Subcutaneous abdominal adipose tissue (tissue), 5 donors: ENCODE data around the gene ITCH.
"Not testable (repeated sequence)": the region's sequence is repeated elsewhere in the genome, so short reads cannot be mapped to it uniquely, and the experiment has no call there.

Source experiments
- H3K27ac ChIP-seq: one replicate; pipeline ENCODE4 v1.7.0; 2013; ENCODE audit warnings: low read depth, mild to moderate bottlenecking, inconsistent platforms, low read length, moderate library complexity
- H3K27me3 ChIP-seq, 5 donors: one replicate each; pipeline ENCODE4 v1.7.0; 2013; ENCODE audit warnings: low read length in 5 of 5, inconsistent platforms in 1 of 5; ENCODE audit not compliant: control insufficient read depth in 5 of 5, insufficient read depth in 4 of 5
- H3K36me3 ChIP-seq, 5 donors: one replicate each; pipeline ENCODE4 v1.7.0; 2013; ENCODE audit warnings: low read length in 5 of 5; ENCODE audit not compliant: control insufficient read depth in 5 of 5, insufficient read depth in 5 of 5
- H3K4me1 ChIP-seq, 5 donors: one replicate each; pipeline ENCODE4 v1.7.0; 2013; ENCODE audit warnings: low read length in 5 of 5, mild to moderate bottlenecking in 3 of 5, moderate library complexity in 1 of 5; ENCODE audit not compliant: control insufficient read depth in 5 of 5, insufficient read depth in 5 of 5
- H3K4me3 ChIP-seq, 5 donors: one replicate each; pipeline ENCODE4 v1.7.0; 2013; ENCODE audit warnings: low read length in 5 of 5, low read depth in 1 of 5
- H3K9ac ChIP-seq, 5 donors: one replicate each; pipeline ENCODE4 v1.7.0; 2013; ENCODE audit warnings: low read length in 5 of 5, mild to moderate bottlenecking in 4 of 5, moderate library complexity in 3 of 5
- H3K9me3 ChIP-seq, 5 donors: one replicate each; pipeline ENCODE4 v1.7.0; 2013; ENCODE audit warnings: low read length in 5 of 5; ENCODE audit not compliant: control insufficient read depth in 5 of 5
- donor health status: healthy.
- donor health status: healthy.
- donor health status: healthy.
- donor health status: healthy.
- donor health status: healthy.

The ITCH gene

DNA sequence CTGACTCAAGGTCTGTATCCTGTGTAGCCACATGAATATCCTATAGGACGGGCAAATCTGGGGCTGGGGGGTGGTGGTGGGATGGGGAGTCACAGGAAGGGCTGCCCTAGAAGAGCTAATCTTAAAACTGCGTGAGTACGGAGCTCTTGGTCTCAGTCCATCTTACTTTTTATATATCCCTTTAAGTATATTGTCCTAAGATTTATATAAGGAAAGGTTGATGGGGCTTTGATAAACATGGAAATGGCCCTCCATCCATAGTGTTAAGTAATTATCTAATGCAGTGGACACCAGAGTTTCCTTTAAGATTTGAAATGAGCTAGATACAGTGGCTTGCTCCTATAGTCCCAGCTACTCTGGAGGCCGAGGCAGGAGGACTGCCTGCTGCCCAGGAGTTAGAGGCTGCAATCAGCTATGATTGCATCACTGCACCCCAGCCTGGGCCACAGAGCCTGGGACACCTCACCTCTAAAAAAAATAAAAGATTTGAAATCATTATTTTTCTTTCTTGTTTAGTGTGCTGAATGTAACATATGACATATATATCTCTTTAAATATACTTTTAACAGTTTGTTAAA is 128.9 kb downstream of the ITCH start:
- Histone ChIP-seq H3K27ac (no peak overlapping the region), H3K4me1 (no peaks in the 10 kb centered on the region), H3K9me3 (no peaks in the 10 kb centered on the region), H3K36me3 (peaks cover 40 to 74% (median 65%) of the 10 kb centered on the region in 5 donors), H3K4me3 (no peak overlapping the region), H3K9ac (no peak overlapping the region), H3K27me3 (no peaks in the 10 kb centered on the region)

DNA sequence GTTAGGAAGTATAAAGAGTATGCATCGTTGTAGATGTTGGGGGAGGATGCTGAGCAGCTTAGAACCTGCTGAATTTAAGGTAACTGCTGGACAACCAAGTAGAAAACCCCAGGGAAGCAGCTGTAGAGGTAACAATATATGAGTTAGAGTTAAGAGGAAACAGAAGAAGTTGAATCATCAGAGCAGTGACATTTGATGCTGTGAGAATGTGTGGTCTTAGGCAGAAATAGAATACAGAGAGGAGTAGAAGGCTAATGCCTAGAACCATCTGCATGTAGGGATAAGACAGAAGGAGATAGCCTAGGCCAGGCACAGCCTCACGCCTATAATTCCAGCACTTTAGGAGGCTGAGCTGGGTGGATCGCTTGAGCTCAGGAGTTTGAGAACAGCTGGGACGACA is 130.6 kb downstream of the ITCH start:
- H3K9ac ChIP-seq = no peak overlapping the region
- H3K4me1 ChIP-seq = no peaks in the 10 kb centered on the region
- no peak overlapping the region for H3K27ac ChIP-seq
- no peaks in the 10 kb centered on the region for H3K27me3 ChIP-seq
- peaks cover 0 to 6% (median 2%) of the 10 kb centered on the region in 5 donors for H3K9me3 ChIP-seq
- H3K36me3 ChIP-seq = peaks cover 43 to 72% (median 66%) of the 10 kb centered on the region in 5 donors
- H3K4me3 ChIP-seq = no peak overlapping the region

GRCh38 chr20:34495307-34495706 is 132.2 kb downstream of the ITCH start:
- H3K36me3 ChIP-seq = peaks cover 35 to 58% (median 55%) of the 10 kb centered on the region in 5 donors

DNA sequence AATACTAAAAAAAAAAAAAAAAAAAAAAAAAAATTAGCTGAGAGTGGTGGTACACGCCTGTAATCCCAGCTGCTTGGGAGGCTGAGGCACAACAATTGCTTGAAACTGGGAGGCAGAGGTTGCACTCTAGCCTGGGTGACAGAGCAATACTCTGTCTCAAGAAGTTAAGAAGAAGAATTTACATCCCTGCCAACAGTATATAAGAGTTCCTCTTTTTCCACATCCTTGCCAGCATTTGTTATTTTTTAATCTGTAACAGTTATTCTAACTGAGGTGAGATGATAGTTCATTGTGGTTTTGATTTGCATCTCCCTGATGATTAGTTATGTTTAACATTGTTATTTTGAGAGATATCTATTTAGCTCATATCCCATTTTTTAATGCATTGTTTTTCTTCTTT is 132.8 kb downstream of the ITCH start:
- no peaks in the 10 kb centered on the region for H3K27me3 ChIP-seq
- H3K4me3 ChIP-seq = no peak overlapping the region
- peaks cover 0 to 9% (median 2%) of the 10 kb centered on the region in 5 donors for H3K9me3 ChIP-seq
- peaks cover 29 to 56% (median 52%) of the 10 kb centered on the region in 5 donors for H3K36me3 ChIP-seq
- H3K4me1 ChIP-seq = no peaks in the 10 kb centered on the region
- no peak overlapping the region for H3K9ac ChIP-seq
- H3K27ac ChIP-seq = no peak overlapping the region

More at GRCh38 chr20:34495307-34495706, 132.2 kb downstream of the ITCH start:
- no peak overlapping the region for H3K4me3 ChIP-seq
- H3K27ac ChIP-seq = no peak overlapping the region
- peaks cover 0 to 6% (median 2%) of the 10 kb centered on the region in 5 donors for H3K9me3 ChIP-seq
- no peaks in the 10 kb centered on the region for H3K4me1 ChIP-seq
- H3K9ac ChIP-seq = no peak overlapping the region
- no peaks in the 10 kb centered on the region for H3K27me3 ChIP-seq

DNA sequence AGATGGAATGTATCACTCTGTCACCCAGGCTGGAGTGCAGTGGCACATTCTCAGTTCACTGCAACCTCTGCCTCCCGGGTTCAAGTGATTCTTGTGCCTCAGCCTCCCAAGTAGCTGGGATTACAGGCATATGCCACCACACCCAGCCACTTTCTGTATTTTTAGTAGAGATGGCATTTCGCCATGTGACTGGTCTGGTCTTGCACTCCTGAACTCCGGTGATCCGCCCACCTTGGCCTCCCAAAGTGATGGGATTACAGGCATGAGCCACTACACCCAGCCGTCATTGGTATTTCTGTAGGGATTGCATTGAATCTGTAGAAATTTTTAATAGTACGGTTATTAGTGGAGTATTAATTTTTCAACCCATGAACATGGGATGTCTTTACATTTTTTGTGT is 134.5 kb downstream of the ITCH start:
- Histone ChIP-seq H3K36me3 (peaks cover 20 to 52% (median 40%) of the 10 kb centered on the region in 5 donors), H3K9me3 (peaks cover 0 to 10% (median 2%) of the 10 kb centered on the region in 5 donors)
- H3K9ac ChIP-seq, H3K27me3 ChIP-seq, H3K4me1 ChIP-seq, H3K27ac ChIP-seq, H3K4me3 ChIP-seq: not testable (repeated sequence)

GRCh38 chr20:34500823-34501222 is 137.8 kb downstream of the ITCH start:
- H3K36me3 ChIP-seq = peaks cover 13 to 47% (median 29%) of the 10 kb centered on the region in 5 donors
- H3K4me3 ChIP-seq = no peak overlapping the region

DNA sequence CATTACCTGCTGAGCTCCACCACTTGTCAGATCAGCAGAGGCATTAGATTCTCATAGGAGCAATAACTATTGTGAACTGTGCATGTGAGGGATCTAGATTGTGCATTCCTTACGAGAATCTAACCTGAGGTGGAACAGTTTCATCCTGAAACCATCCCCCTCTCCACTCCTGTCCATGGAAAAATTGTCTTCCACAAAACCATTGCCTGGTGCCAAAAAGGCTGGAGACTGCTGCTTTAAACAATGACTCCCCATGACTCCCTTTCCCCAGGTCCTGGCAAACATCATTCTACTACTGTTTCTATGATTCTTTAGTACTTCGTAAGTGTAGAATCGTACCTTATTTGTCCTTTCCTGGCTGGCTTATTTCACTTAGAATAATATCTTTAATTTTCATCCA is 143.4 kb downstream of the ITCH start:
- no peak overlapping the region for H3K27ac ChIP-seq
- H3K9ac ChIP-seq = no peak overlapping the region
- peaks cover 21 to 52% (median 29%) of the 10 kb centered on the region in 5 donors for H3K36me3 ChIP-seq
- H3K9me3 ChIP-seq = no peaks in the 10 kb centered on the region
- H3K4me3 ChIP-seq = no peak overlapping the region
- H3K27me3 ChIP-seq = no peaks in the 10 kb centered on the region
- H3K4me1 ChIP-seq = no peaks in the 10 kb centered on the region

More at GRCh38 chr20:34500823-34501222, 137.8 kb downstream of the ITCH start:
- H3K27ac ChIP-seq = no peak overlapping the region
- no peak overlapping the region for H3K9ac ChIP-seq
- no peaks in the 10 kb centered on the region for H3K27me3 ChIP-seq
- peaks cover 0 to 10% (median 2%) of the 10 kb centered on the region in 5 donors for H3K9me3 ChIP-seq
- H3K4me1 ChIP-seq = no peaks in the 10 kb centered on the region

- Histone ChIP-seq H3K27me3 (no peaks in the 10 kb centered on the region), H3K36me3 (peaks cover 18 to 53% (median 29%) of the 10 kb centered on the region in 5 donors), H3K4me1 (no peaks in the 10 kb centered on the region), H3K4me3 (no peak overlapping the region), H3K9ac (no peak overlapping the region), H3K9me3 (no peaks in the 10 kb centered on the region), H3K27ac (no peak overlapping the region)
These were observed 144.8 kb downstream of the ITCH start for GRCh38 chr20:34507702-34508413.

GRCh38 chr20:34510575-34510974 is 147.5 kb downstream of the ITCH start:
- no peaks in the 10 kb centered on the region for H3K9me3 ChIP-seq
- H3K4me1 ChIP-seq = peaks cover 0 to 12% (median 9%) of the 10 kb centered on the region in 5 donors
- H3K36me3 ChIP-seq = peaks cover 15 to 37% (median 22%) of the 10 kb centered on the region in 5 donors
- H3K27ac ChIP-seq = no peak overlapping the region
- H3K4me3 ChIP-seq = no peak overlapping the region
- no peaks in the 10 kb centered on the region for H3K27me3 ChIP-seq
- no peak overlapping the region for H3K9ac ChIP-seq

DNA sequence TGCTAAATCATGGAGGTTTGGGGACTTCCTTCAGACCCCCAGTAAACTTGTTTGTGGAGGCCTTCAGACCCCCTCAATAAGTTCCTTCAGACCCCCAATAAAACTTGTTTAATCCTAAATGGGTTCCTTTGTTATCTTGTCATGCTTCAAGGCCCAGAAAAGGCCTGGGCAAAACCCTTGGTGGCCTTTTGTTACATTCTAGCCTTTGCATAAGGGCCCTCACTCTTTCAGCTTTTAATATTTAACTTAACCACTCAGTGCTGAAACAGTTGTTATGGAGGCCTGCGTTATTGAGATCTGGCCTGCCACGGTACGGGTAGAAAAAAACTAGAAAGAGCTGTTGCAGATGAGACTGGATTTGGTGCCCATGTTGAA is 148.8 kb downstream of the ITCH start:
- Histone ChIP-seq H3K36me3 (peaks cover 10 to 25% (median 12%) of the 10 kb centered on the region in 5 donors), H3K4me1 (peaks cover 0 to 21% (median 15%) of the 10 kb centered on the region in 5 donors), H3K27me3 (no peaks in the 10 kb centered on the region), H3K9me3 (no peaks in the 10 kb centered on the region), H3K27ac (no peak overlapping the region), H3K9ac (no peak overlapping the region), H3K4me3 (no peak overlapping the region)
